Bronchus fibroblast of lung (primary cell): Measurements from ENCODE around the gene ADCK1. TPM values are rescaled to one million over a fixed set of nuclear protein-coding genes. Genes with fewer than 3 reads are reported as not detected.

Experiments used
- total RNA-seq: library from RNA; depleted of rRNA; stranded (reverse); fragments of >200 nt; gene quantifications from 2 replicates; pipeline ENCODE4 v1.2.3, GENCODE V29; 2015

Gene ADCK1
- total RNA-seq, result 4.6 and 4.9 TPM in 2 replicates

GRCh38 chr14:77799863-77800730 is at the start of gene ADCK1:
TSS of gene ADCK1 (plus strand) at chr14:77800109. CDS start at chr14:77818979, 18,870 bp downstream.

GRCh38 chr14:77760381-77761204 is 39.3 kb upstream of the ADCK1 start, which contains the start of gene SNW1:
TSS of gene SNW1 (minus strand) at chr14:77761156. CDS start at chr14:77761127, 29 bp downstream.

Other genes with a start within 250 kb of the ADCK1 start
- 15.0 and 16.6 TPM in 2 replicates for gene SPTLC2, start 183.5 kb upstream of the ADCK1 start, total RNA-seq
- gene ALKBH1, start 92.1 kb upstream of the ADCK1 start, total RNA-seq, result 10.9 and 11.0 TPM in 2 replicates
- 536 and 598 TPM in 2 replicates for gene SLIRP, start 92.0 kb upstream of the ADCK1 start, total RNA-seq
- gene SNW1, start 39.0 kb upstream of the ADCK1 start, total RNA-seq, result 39.5 and 54.3 TPM in 2 replicates